UCSD-AML1 (cell line): ENCODE results near the gene TNFRSF11A.

ENCODE experiments used
- DNase-seq: peaks from one replicate; lab custom pipeline; 2025; ENCODE audit not compliant: unreplicated experiment; lab: John Stamatoyannopoulos, UW

TNFRSF11A gene

GRCh38 chr18:62324181-62324828 lies 805 bp upstream of the TNFRSF11A start:
- no peak for DNase-seq

- peak; percentile 43 for DNase-seq
These were observed 916 bp downstream of the TNFRSF11A start for GRCh38 chr18:62325806-62326645.

- no peak for DNase-seq
These were observed 1.7 kb downstream of the TNFRSF11A start for GRCh38 chr18:62326646-62327348.

- DNase-seq = no peak
These were observed 2.9 kb downstream of the TNFRSF11A start for GRCh38 chr18:62327977-62328376.

- no peak for DNase-seq
These were observed 3.7 kb downstream of the TNFRSF11A start for GRCh38 chr18:62328586-62329525.

- no peak for DNase-seq
These were observed 4.8 kb downstream of the TNFRSF11A start for GRCh38 chr18:62329691-62330454.

GRCh38 chr18:62330650-62331049 lies 5.5 kb downstream of the TNFRSF11A start:
- no peak for DNase-seq

GRCh38 chr18:62331581-62332356 lies 6.7 kb downstream of the TNFRSF11A start:
- peak; percentile 29 for DNase-seq

- no peak for DNase-seq
These were observed 7.3 kb downstream of the TNFRSF11A start for GRCh38 chr18:62332431-62332830.

GRCh38 chr18:62332964-62333695 lies 8.0 kb downstream of the TNFRSF11A start:
- DNase-seq = no peak

- DNase-seq = no peak
These were observed 9.0 kb downstream of the TNFRSF11A start for GRCh38 chr18:62334120-62334519.

- DNase-seq = no peak
These were observed 10.4 kb downstream of the TNFRSF11A start for GRCh38 chr18:62335494-62335893.

- DNase-seq = no peak
These were observed 11.5 kb downstream of the TNFRSF11A start for GRCh38 chr18:62336618-62337017.

GRCh38 chr18:62337336-62337735 lies 12.2 kb downstream of the TNFRSF11A start:
- no peak for DNase-seq

GRCh38 chr18:62338446-62339105 lies 13.5 kb downstream of the TNFRSF11A start:
- no peak for DNase-seq

GRCh38 chr18:62339106-62339988 lies 14.2 kb downstream of the TNFRSF11A start:
- DNase-seq = peak; percentile 25

GRCh38 chr18:62340996-62341395 lies 15.9 kb downstream of the TNFRSF11A start:
- DNase-seq = no peak
